Vagina (tissue), 2 donors: ENCODE data around the gene PCSK6.

Source experiments
- CTCF ChIP-seq, 3 experiments: fragments of 450-650 bp in 2 of 3; fragments of 200-600 bp in 1 of 3; sonication (generic) in 1 of 3; IDR thresholded peaks; one replicate each; pipeline ENCODE4 v1.5.1; 2017 to 2019; ENCODE audit warnings: antibody characterized with exemption in 3 of 3, mild to moderate bottlenecking in 2 of 3, moderate library complexity in 2 of 3
- POLR2A ChIP-seq, 2 donors: fragments of 450-650 bp; IDR thresholded peaks; one replicate each; pipeline ENCODE4 v1.6.1; 2017; ENCODE audit warnings: antibody characterized with exemption in 2 of 2, mild to moderate bottlenecking in 2 of 2, moderate library complexity in 2 of 2
- POLR2AphosphoS5 ChIP-seq, 2 donors: sonication (generic); formaldehyde crosslinking; IDR thresholded peaks; one replicate each; pipeline ENCODE4 v1.9.0; 2017; ENCODE audit warnings: antibody characterized with exemption in 2 of 2, mild to moderate bottlenecking in 2 of 2, low read depth in 1 of 2; ENCODE audit not compliant: insufficient read depth in 1 of 2

- TF ChIP-seq CTCF (IDR thresholded peaks at IDR 0.05) (no peak), POLR2A (IDR thresholded peaks at IDR 0.05) (no peak), POLR2AphosphoS5 (IDR thresholded peaks at IDR 0.05; ENCODE audit: insufficient read depth in 1 of 2, low read depth in 1 of 2) (no peak)
Observed at GRCh38 chr15:101407439-101407838, 82.1 kb downstream of the PCSK6 start.
